B cell (primary cell): Measurements from ENCODE around the gene MRPS30. TPM values are rescaled to one million over a fixed set of nuclear protein-coding genes. Genes with fewer than 3 reads are reported as not detected.
"Not testable (repeated sequence)": the region's sequence is repeated elsewhere in the genome, so short reads cannot be mapped to it uniquely, and the experiment has no call there.

Source experiments
- ATAC-seq: fragments of 200-7000 bp; cut with Tn5 transposase; one replicate; pipeline ENCODE4 v1.10.0; 2021; ENCODE audit warnings: low read depth, mild to moderate bottlenecking, moderate number of reproducible peaks, moderate library complexity
- CTCF ChIA-PET: fragments of 350-600 bp; sonication (Branson Sonifier 250); formaldehyde crosslinking; loops from one replicate; lab custom pipeline; 2021; ENCODE audit warnings: antibody characterized with exemption, inconsistent platforms; lab: Charles Lee
- POLR2A ChIA-PET: fragments of 350-600 bp; sonication (Branson Sonifier 250); formaldehyde crosslinking; loops from one replicate; lab custom pipeline; 2021; ENCODE audit warnings: antibody characterized with exemption; lab: Charles Lee
- DNase-seq: peaks from one replicate; pipeline ENCODE4 v3.0.0; 2013
- H2AFZ ChIP-seq: 2 replicates; pipeline ENCODE4 v1.6.1; 2012; ENCODE audit warnings: mild to moderate bottlenecking, low read depth, low read length; ENCODE audit not compliant: insufficient read depth, poor library complexity, severe bottlenecking
- H3K27ac ChIP-seq, 2 donors: 1 replicate in 1 of 2; 2 replicates in 1 of 2; pipeline ENCODE4 v1.5.1; 2012 to 2013; ENCODE audit warnings: low read length in 2 of 2, mild to moderate bottlenecking in 2 of 2, moderate library complexity in 1 of 2
- H3K27me3 ChIP-seq, 4 experiments: fragments of 200-600 bp in 1 of 4; sonication (generic) in 1 of 4; replicated peaks in 1 of 4; 1 replicate in 2 of 4; 2 replicates in 2 of 4; pipeline versions ENCODE4 v1.6.1 to v1.7.0; 2013 to 2016; ENCODE audit warnings: low read length in 3 of 4, mild to moderate bottlenecking in 2 of 4, mixed read lengths in 1 of 4, moderate library complexity in 1 of 4; ENCODE audit not compliant: insufficient read depth in 4 of 4, control insufficient read depth in 3 of 4; ENCODE audit errors: control extremely low read depth in 1 of 4
- H3K36me3 ChIP-seq, 2 experiments: replicated peaks in 1 of 2; 1 replicate in 1 of 2; 2 replicates in 1 of 2; pipeline versions ENCODE4 v1.6.1 to v1.7.1; 2013; ENCODE audit warnings: low read length in 1 of 2; ENCODE audit not compliant: insufficient read depth in 2 of 2, control insufficient read depth in 1 of 2; ENCODE audit errors: control extremely low read depth in 1 of 2, extremely low read depth in 1 of 2
- H3K4me1 ChIP-seq, 2 donors: fragments of 200-600 bp in 1 of 2; sonication (generic) in 1 of 2; 1 replicate in 1 of 2; 2 replicates in 1 of 2; pipeline versions ENCODE4 v1.5.1 to v1.6.1; 2013 to 2017; ENCODE audit warnings: low read length in 2 of 2; ENCODE audit not compliant: control insufficient read depth in 2 of 2, insufficient read depth in 2 of 2
- H3K4me2 ChIP-seq: replicated peaks from 2 replicates; pipeline ENCODE3; 2012; ENCODE audit warnings: mild to moderate bottlenecking, low read depth, low read length; ENCODE audit not compliant: poor library complexity, severe bottlenecking
- H3K4me3 ChIP-seq, 5 experiments: fragments of 200-600 bp in 1 of 5; sonication (generic) in 1 of 5; 1 replicate in 3 of 5; 2 replicates in 2 of 5; pipeline versions ENCODE4 v1.5.1 to v1.7.0; 2011 to 2016; ENCODE audit warnings: low read length in 4 of 5, mild to moderate bottlenecking in 4 of 5, low read depth in 2 of 5, control low read depth in 1 of 5, moderate library complexity in 1 of 5; ENCODE audit not compliant: insufficient read depth in 1 of 5; ENCODE audit errors: control extremely low read depth in 1 of 5, extremely low read depth in 1 of 5
- H3K79me2 ChIP-seq: fragments of 200-600 bp; sonication (generic); one replicate; pipeline ENCODE4 v1.6.0; 2016; ENCODE audit warnings: low read length; ENCODE audit not compliant: control insufficient read depth, insufficient read depth
- H3K9ac ChIP-seq: fragments of 200-600 bp; sonication (generic); 2 replicates; pipeline ENCODE4 v1.6.1; 2017; ENCODE audit warnings: mild to moderate bottlenecking, low read length, moderate library complexity
- H3K9me3 ChIP-seq, 3 donors: one replicate each; pipeline versions ENCODE4 v1.6.1 to v1.7.1; 2013; ENCODE audit warnings: low read length in 2 of 3; ENCODE audit not compliant: control insufficient read depth in 2 of 3, insufficient read depth in 1 of 3; ENCODE audit errors: control extremely low read depth in 1 of 3
- H4K20me1 ChIP-seq: 2 replicates; pipeline ENCODE4 v1.6.0; 2012; ENCODE audit warnings: mild to moderate bottlenecking, low read length; ENCODE audit not compliant: insufficient read depth, control insufficient read depth, poor library complexity, severe bottlenecking
- H3K27ac Mint-ChIP-seq: one replicate; pipeline ENCODE4 v1.8.0; 2021; ENCODE audit warnings: mixed read lengths
- H3K27me3 Mint-ChIP-seq: one replicate; pipeline ENCODE4 v1.8.0; 2021; ENCODE audit warnings: mixed read lengths
- H3K4me1 Mint-ChIP-seq: one replicate; pipeline ENCODE4 v1.8.0; 2021; ENCODE audit warnings: mixed read lengths
- H3K4me3 Mint-ChIP-seq: one replicate; pipeline ENCODE4 v1.8.0; 2021; ENCODE audit warnings: mixed read lengths
- H3K9me3 Mint-ChIP-seq: one replicate; pipeline ENCODE4 v1.8.0; 2022; ENCODE audit warnings: mixed read lengths; ENCODE audit not compliant: insufficient read depth
- CTCF ChIP-seq: fragments of 200-600 bp; IDR thresholded peaks from one replicate; pipeline ENCODE4 v1.8.0; 2022; ENCODE audit warnings: antibody characterized with exemption, mild to moderate bottlenecking
- EZH2 ChIP-seq: IDR thresholded peaks from 2 replicates; pipeline ENCODE4 v1.6.1; 2012; ENCODE audit warnings: borderline replicate concordance, low read depth, mild to moderate bottlenecking, moderate library complexity, low read length; ENCODE audit not compliant: insufficient read depth, poor library complexity, severe bottlenecking
- WGBS: methylation state at CpG from one replicate; pipeline ENCODE4 v1.1.5; 2013; ENCODE audit warnings: missing lambda C conversion rate; ENCODE audit not compliant: insufficient coverage; 5-methylcytosine and 5-hydroxymethylcytosine counted together
- intact Hi-C: fragments of 100-400 bp; cut with micrococcal nuclease; formaldehyde crosslinking; loops from one replicate; pipeline ENCODE4 v1.10.0; 2022
- polyA plus RNA-seq: library from polyadenylated mRNA; depleted of rRNA; stranded (reverse); fragments of >200 nt; gene quantifications from 2 replicates; pipeline ENCODE4 v1.2.3, GENCODE V29; 2012
- total RNA-seq, 2 donors: library from RNA; stranded (reverse); fragments of 120-200 nt in 1 of 2; gene quantifications; 1 replicate in 1 of 2; 2 replicates in 1 of 2; pipeline versions ENCODE4 v1.2.3 to v1.2.4, GENCODE V29; 2013 to 2022

MRPS30 gene
- total and polyA plus RNA-seq, 2 donors (not counting 1 experiment from before 2014, with no cell fraction given): 41.8 to 46.1 TPM

- WGBS: 85% methylated on average over 1 of the region's 6 CpGs
- no peak for DNase-seq
- no peak overlapping the region for H3K9ac ChIP-seq
- Mint-ChIP-seq H3K27ac (no peak overlapping the region), H3K9me3 (no peaks in the 10 kb centered on the region), H3K27me3 (peaks cover 8% of the 10 kb centered on the region), H3K4me3 (no peak overlapping the region), H3K4me1 (no peaks in the 10 kb centered on the region)
- no peaks in the 10 kb centered on the region for H4K20me1 ChIP-seq
- no peaks in the 10 kb centered on the region for H3K4me1 ChIP-seq
- no peaks in the 10 kb centered on the region for H3K79me2 ChIP-seq
- ATAC-seq: no peak
- intact Hi-C loops: loop anchor here (5.0 to 10.0 kb wide), 2 partner anchors 234 to 1136 kb away; no protein-coding TSS in a partner anchor
- H2AFZ ChIP-seq: no peak overlapping the region
- no peak overlapping the region for H3K4me3 ChIP-seq
- H3K27ac ChIP-seq: no peak overlapping the region
- no peak overlapping the region for H3K4me2 ChIP-seq
- ChIA-PET CTCF (no interaction called here), POLR2A (no interaction called here)
- no peaks in the 10 kb centered on the region for H3K36me3 ChIP-seq
- H3K9me3 ChIP-seq: no peaks in the 10 kb centered on the region
- no peaks in the 10 kb centered on the region for H3K27me3 ChIP-seq
- TF ChIP-seq EZH2: no peak
- TF ChIP-seq CTCF: no peak
These were observed 37.7 kb upstream of the MRPS30 start for GRCh38 chr5:44770780-44771717.

GRCh38 chr5:44772397-44772796, 36.4 kb upstream of the MRPS30 start:
- H3K27ac ChIP-seq, H3K4me1 ChIP-seq, H3K27me3 Mint-ChIP-seq, POLR2A ChIA-PET, H3K9me3 Mint-ChIP-seq, ATAC-seq, H3K36me3 ChIP-seq, H3K4me3 ChIP-seq, DNase-seq, H3K4me2 ChIP-seq, CTCF ChIA-PET, H2AFZ ChIP-seq, H3K27me3 ChIP-seq, H3K4me3 Mint-ChIP-seq, H4K20me1 ChIP-seq, H3K9me3 ChIP-seq, H3K9ac ChIP-seq, H3K27ac Mint-ChIP-seq, H3K79me2 ChIP-seq, H3K4me1 Mint-ChIP-seq: not testable (repeated sequence)
- no CpG with 5 or more reads among the region's 11 CpGs for WGBS
- intact Hi-C loops: loop anchor here (5.0 to 10.0 kb wide), 2 partner anchors 235 to 1138 kb away; no protein-coding TSS in a partner anchor
